K562 (cell line): ENCODE measurements around the gene ALDH18A1. TPM values are rescaled to one million over a fixed set of nuclear protein-coding genes. Genes with fewer than 3 reads are reported as not detected.

ENCODE experiments used
- LEF1 ChIP-seq: fragments of 450-650 bp; IDR thresholded peaks from 2 replicates; pipeline ENCODE4 v1.6.1; 2016; ENCODE audit warnings: mild to moderate bottlenecking
- MEIS2 ChIP-seq: fragments of 450-650 bp; IDR thresholded peaks from 2 replicates; pipeline ENCODE4 v1.6.1; 2014; ENCODE audit warnings: mild to moderate bottlenecking; ENCODE audit not compliant: partially characterized antibody
- MYNN ChIP-seq, 2 experiments: sonication (generic); formaldehyde crosslinking in 1 of 2; IDR thresholded peaks; 2 replicates each; pipeline versions ENCODE4 v1.5.0 to v1.6.1; 2016 to 2020; ENCODE audit warnings: antibody characterized with exemption in 1 of 2, missing genetic modification reagents in 1 of 2
- NFYB ChIP-seq: IDR thresholded peaks from 2 replicates; pipeline ENCODE4 v1.6.1; 2011; ENCODE audit warnings: mild to moderate bottlenecking, moderate library complexity; ENCODE audit not compliant: insufficient read length; ENCODE audit errors: extremely low read depth
- SMAD3 ChIP-seq: fragments of 450-650 bp; formaldehyde crosslinking; conservative IDR thresholded peaks from 2 replicates; pipeline ENCODE4 v1.4.0; 2020; ENCODE audit warnings: mild to moderate bottlenecking
- TEAD2 ChIP-seq: fragments of 450-650 bp; IDR thresholded peaks from 2 replicates; pipeline ENCODE4 v1.6.1; 2016; ENCODE audit warnings: missing genetic modification characterization, control low read depth, missing compliant biosample characterization
- UBTF ChIP-seq, 2 experiments: IDR thresholded peaks; 2 replicates each; pipeline ENCODE4 v1.6.1; 2012; ENCODE audit warnings: improper control_type of control experiment in 2 of 2, low read depth in 2 of 2, low read length in 2 of 2, borderline replicate concordance in 1 of 2
- ZNF318 ChIP-seq, 2 experiments: fragments of 450-650 bp; IDR thresholded peaks; 2 replicates each; pipeline ENCODE4 v1.6.1; 2016; ENCODE audit warnings: mild to moderate bottlenecking in 2 of 2, borderline replicate concordance in 1 of 2, low read depth in 1 of 2, moderate library complexity in 1 of 2
- polyA plus RNA-seq, 8 experiments: library from polyadenylated mRNA; depleted of rRNA in 4 of 8; stranded (reverse) in 5 of 8; unstranded in 3 of 8; fragments of >200 nt; fragmentation: Nextera tagmentation in 2 of 8; fragmentation: Illumina TruSeq in 1 of 8; extraction: Ambion mirVana in 2 of 8; extraction: Trizol in 1 of 8; gene quantifications; 2 replicates each; pipeline versions ENCODE4 v1.2.1 to v1.2.3, GENCODE V29; 2011 to 2014; ENCODE audit warnings: inconsistent platforms in 1 of 8, missing spikeins in 1 of 8
- total RNA-seq, 7 experiments: library from RNA; depleted of rRNA in 6 of 7; stranded (reverse); fragments of >200 nt in 6 of 7; fragmentation: Illumina TruSeq in 2 of 7; extraction: Trizol in 2 of 7; gene quantifications; 2 replicates each; pipeline versions ENCODE4 v1.2.1 to v1.2.3, GENCODE V29; 2011 to 2021; ENCODE audit warnings: low replicate concordance in 1 of 7
- TF ChIP-seq, protein P1 (sequence below): sonication (generic); formaldehyde crosslinking; IDR thresholded peaks from 2 replicates; pipeline ENCODE4 v1.8.0; 2022; ENCODE audit warnings: missing genetic modification reagents, mild to moderate bottlenecking, moderate library complexity, borderline replicate concordance
- TF ChIP-seq, protein P2 (sequence below): fragments of 450-650 bp; IDR thresholded peaks from 2 replicates; pipeline ENCODE4 v1.6.1; 2017; ENCODE audit warnings: antibody characterized with exemption, mild to moderate bottlenecking

The ALDH18A1 gene
- total and polyA plus RNA-seq, 9 of the 15 experiments (the other 6 are each of a cell fraction or from before 2014, with no cell fraction given): 12.0 to 83.3 (median 43.8) TPM

DNA sequence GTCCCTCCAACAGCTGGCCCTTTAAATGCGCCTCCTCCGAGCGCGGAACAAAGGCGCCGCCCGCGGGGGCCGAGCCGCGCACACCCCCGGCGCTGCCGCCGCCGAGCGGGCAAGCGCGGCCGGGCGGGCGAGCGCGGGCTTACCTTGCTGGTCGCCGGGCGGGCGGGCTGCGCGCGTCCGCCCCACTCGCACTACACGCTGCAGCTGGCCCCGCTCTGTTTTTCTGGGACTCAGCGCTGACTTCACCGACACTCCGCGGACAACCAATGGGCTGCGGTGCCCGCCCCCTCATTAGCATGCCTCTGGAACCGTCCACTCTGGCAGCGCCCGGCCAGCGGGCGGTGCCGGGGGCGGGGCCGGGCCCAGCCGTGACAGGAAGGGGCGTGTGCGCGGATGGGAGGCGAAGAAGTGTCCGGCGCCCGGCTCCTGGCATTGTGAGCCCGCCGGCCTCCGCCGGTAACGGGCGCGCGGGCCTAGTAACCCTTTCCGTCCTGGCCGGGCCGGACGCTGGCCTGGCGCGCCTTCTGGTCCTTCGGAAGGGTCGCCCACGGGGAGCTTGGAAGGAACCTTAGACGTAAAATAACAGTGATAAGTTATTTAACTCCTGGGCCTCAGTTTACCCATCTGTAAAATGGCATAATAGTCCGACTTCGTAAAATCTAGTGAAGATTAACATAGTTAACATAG lies 95.2 kb downstream of the ALDH18A1 start, which contains the start of gene SORBS1 (continued):
- TF ChIP-seq, protein P1, sequence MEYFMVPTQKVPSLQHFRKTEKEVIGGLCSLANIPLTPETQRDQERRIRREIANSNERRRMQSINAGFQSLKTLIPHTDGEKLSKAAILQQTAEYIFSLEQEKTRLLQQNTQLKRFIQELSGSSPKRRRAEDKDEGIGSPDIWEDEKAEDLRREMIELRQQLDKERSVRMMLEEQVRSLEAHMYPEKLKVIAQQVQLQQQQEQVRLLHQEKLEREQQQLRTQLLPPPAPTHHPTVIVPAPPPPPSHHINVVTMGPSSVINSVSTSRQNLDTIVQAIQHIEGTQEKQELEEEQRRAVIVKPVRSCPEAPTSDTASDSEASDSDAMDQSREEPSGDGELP (CRISPR knock-in tag): peak; percentile 87
- TF ChIP-seq NFYB (peak; percentile 30), LEF1 (no peak), MYNN (IDR thresholded peaks at IDR 0.05) (no peak), MYNN (CRISPR knock-in tag; IDR thresholded peaks at IDR 0.05) (no peak), TEAD2 (no peak), MEIS2 (peak; percentile 16), ZNF318 (IDR thresholded peaks at IDR 0.05; ENCODE audit: borderline replicate concordance in 1 of 2, low read depth in 1 of 2) (no peak), UBTF (IDR thresholded peaks at IDR 0.05; ENCODE audit: borderline replicate concordance in 1 of 2, low read depth in 2 of 2, low read length in 2 of 2) (0 out of 4 replicates have a peak, but pooled peaks have one; percentile 22 to 61), SMAD3 (CRISPR knock-in tag) (no peak)
- TF ChIP-seq, protein P2, sequence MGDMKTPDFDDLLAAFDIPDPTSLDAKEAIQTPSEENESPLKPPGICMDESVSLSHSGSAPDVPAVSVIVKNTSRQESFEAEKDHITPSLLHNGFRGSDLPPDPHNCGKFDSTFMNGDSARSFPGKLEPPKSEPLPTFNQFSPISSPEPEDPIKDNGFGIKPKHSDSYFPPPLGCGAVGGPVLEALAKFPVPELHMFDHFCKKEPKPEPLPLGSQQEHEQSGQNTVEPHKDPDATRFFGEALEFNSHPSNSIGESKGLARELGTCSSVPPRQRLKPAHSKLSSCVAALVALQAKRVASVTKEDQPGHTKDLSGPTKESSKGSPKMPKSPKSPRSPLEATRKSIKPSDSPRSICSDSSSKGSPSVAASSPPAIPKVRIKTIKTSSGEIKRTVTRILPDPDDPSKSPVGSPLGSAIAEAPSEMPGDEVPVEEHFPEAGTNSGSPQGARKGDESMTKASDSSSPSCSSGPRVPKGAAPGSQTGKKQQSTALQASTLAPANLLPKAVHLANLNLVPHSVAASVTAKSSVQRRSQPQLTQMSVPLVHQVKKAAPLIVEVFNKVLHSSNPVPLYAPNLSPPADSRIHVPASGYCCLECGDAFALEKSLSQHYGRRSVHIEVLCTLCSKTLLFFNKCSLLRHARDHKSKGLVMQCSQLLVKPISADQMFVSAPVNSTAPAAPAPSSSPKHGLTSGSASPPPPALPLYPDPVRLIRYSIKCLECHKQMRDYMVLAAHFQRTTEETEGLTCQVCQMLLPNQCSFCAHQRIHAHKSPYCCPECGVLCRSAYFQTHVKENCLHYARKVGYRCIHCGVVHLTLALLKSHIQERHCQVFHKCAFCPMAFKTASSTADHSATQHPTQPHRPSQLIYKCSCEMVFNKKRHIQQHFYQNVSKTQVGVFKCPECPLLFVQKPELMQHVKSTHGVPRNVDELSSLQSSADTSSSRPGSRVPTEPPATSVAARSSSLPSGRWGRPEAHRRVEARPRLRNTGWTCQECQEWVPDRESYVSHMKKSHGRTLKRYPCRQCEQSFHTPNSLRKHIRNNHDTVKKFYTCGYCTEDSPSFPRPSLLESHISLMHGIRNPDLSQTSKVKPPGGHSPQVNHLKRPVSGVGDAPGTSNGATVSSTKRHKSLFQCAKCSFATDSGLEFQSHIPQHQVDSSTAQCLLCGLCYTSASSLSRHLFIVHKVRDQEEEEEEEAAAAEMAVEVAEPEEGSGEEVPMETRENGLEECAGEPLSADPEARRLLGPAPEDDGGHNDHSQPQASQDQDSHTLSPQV: peak; percentile 39; the same call in 1 of the 2 replicates
